ENCODE measurements around the gene ZKSCAN7.
"Not testable (repeated sequence)": the region's sequence is repeated elsewhere in the genome, so short reads cannot be mapped to it uniquely, and the experiment has no call there.

- not testable (repeated sequence) for TF ChIP-seq IKZF3 (tag by site-specific recombination; IDR thresholded peaks at IDR 0.05); GLI2 (tag by site-specific recombination; IDR thresholded peaks at IDR 0.05; ENCODE audit: borderline replicate concordance, low read depth); ZBTB7A (tag by site-specific recombination; IDR thresholded peaks at IDR 0.05; ENCODE audit: low read depth); ZNF707 (tag by site-specific recombination; IDR thresholded peaks at IDR 0.05); CTCF (tag by site-specific recombination; IDR thresholded peaks at IDR 0.05); ZNF366 (tag by site-specific recombination; conservative IDR thresholded peaks at IDR 0.05); ZBTB20 (tag by site-specific recombination; IDR thresholded peaks at IDR 0.05)
These were observed 23.3 kb downstream of the ZKSCAN7 start for GRCh38 chr3:44578316-44578715.

Data from HEK293 (cell line).